Endothelial cell of hepatic sinusoid (primary cell): ENCODE results near the gene LTB.

Experiments
- in situ Hi-C: cut with HindIII; loops from 2 replicates; pipeline ENCODE4 v1.10.0; 2017; ENCODE audit warnings: low sequenced_read_pairs

Gene LTB

DNA sequence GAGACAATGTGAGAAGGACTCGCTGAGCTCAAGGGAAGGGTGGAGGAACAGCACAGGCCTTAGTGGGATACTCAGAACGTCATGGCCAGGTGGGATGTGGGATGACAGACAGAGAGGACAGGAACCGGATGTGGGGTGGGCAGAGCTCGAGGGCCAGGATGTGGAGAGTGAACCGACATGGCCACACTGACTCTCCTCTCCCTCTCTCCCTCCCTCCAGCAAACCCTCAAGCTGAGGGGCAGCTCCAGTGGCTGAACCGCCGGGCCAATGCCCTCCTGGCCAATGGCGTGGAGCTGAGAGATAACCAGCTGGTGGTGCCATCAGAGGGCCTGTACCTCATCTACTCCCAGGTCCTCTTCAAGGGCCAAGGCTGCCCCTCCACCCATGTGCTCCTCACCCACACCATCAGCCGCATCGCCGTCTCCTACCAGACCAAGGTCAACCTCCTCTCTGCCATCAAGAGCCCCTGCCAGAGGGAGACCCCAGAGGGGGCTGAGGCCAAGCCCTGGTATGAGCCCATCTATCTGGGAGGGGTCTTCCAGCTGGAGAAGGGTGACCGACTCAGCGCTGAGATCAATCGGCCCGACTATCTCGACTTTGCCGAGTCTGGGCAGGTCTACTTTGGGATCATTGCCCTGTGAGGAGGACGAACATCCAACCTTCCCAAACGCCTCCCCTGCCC lies 5.2 kb downstream of the LTB start:
- in situ Hi-C loops, result no loop called here

- in situ Hi-C loops, result no loop called here
Observed at GRCh38 chr6:31575952-31576685, 6.1 kb downstream of the LTB start.

- in situ Hi-C loops, result no loop called here
Observed at GRCh38 chr6:31575335-31575901, 6.8 kb downstream of the LTB start, which contains the start of gene TNF. Gene TNF, plus strand, starts transcription at chr6:31575565. Its CDS starts 177 bp downstream, at chr6:31575742.

DNA sequence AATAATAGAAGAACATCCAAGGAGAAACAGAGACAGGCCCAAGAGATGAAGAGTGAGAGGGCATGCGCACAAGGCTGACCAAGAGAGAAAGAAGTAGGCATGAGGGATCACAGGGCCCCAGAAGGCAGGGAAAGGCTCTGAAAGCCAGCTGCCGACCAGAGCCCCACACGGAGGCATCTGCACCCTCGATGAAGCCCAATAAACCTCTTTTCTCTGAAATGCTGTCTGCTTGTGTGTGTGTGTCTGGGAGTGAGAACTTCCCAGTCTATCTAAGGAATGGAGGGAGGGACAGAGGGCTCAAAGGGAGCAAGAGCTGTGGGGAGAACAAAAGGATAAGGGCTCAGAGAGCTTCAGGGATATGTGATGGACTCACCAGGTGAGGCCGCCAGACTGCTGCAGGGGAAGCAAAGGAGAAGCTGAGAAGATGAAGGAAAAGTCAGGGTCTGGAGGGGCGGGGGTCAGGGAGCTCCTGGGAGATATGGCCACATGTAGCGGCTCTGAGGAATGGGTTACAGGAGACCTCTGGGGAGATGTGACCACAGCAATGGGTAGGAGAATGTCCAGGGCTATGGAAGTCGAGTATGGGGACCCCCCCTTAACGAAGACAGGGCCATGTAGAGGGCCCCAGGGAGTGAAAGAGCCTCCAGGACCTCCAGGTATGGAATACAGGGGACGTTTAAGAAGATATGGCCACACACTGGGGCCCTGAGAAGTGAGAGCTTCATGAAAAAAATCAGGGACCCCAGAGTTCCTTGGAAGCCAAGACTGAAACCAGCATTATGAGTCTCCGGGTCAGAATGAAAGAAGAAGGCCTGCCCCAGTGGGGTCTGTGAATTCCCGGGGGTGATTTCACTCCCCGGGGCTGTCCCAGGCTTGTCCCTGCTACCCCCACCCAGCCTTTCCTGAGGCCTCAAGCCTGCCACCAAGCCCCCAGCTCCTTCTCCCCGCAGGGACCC lies 7.8 kb downstream of the LTB start:
- in situ Hi-C loops, result no loop called here

DNA sequence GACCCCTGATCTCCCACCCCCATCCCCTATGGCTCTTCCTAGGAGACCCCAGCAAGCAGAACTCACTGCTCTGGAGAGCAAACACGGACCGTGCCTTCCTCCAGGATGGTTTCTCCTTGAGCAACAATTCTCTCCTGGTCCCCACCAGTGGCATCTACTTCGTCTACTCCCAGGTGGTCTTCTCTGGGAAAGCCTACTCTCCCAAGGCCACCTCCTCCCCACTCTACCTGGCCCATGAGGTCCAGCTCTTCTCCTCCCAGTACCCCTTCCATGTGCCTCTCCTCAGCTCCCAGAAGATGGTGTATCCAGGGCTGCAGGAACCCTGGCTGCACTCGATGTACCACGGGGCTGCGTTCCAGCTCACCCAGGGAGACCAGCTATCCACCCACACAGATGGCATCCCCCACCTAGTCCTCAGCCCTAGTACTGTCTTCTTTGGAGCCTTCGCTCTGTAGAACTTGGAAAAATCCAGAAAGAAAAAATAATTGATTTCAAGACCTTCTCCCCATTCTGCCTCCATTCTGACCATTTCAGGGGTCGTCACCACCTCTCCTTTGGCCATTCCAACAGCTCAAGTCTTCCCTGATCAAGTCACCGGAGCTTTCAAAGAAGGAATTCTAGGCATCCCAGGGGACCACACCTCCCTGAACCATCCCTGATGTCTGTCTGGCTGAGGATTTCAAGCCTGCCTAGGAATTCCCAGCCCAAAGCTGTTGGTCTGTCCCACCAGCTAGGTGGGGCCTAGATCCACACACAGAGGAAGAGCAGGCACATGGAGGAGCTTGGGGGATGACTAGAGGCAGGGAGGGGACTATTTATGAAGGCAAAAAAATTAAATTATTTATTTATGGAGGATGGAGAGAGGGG lies 8.8 kb downstream of the LTB start:
- in situ Hi-C loops, result no loop called here

- in situ Hi-C loops, result no loop called here
Observed at GRCh38 chr6:31572041-31572911, 9.9 kb downstream of the LTB start, which contains the start of gene LTA. Gene LTA, plus strand, starts transcription at chr6:31572289. Its CDS starts 454 bp downstream, at chr6:31572743.

DNA sequence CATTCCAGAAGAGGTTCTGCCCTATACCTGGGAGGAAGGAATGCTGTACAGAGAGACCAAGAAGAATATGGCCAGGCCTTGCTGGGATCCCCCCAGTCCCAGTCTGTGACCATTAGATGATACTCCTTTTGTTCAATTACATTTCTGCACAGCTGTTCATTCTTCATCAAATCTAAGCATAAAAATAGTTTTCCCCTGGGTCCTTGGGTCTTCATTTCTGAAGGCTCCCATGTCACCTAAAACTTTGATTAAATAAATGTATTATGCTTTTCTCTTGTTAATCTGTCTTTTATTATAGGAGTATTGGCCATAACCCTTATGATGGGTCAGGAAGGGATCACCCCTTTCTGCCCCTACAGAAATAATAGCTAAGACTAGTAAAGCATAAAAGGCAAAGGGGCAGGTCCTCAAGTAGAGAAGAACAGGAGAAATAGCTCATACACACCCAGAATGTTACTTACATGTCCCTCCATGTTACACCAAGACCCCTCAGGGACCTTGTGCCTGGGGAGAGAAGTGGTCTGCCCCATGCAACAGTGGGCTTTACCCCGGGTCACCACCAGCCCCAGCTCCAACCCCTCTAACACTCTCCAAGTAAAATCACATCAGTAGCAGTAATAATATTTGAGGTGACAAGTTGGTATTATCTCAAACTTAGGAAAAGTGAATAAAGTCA lies 12.2 kb downstream of the LTB start:
- in situ Hi-C loops, result no loop called here

DNA sequence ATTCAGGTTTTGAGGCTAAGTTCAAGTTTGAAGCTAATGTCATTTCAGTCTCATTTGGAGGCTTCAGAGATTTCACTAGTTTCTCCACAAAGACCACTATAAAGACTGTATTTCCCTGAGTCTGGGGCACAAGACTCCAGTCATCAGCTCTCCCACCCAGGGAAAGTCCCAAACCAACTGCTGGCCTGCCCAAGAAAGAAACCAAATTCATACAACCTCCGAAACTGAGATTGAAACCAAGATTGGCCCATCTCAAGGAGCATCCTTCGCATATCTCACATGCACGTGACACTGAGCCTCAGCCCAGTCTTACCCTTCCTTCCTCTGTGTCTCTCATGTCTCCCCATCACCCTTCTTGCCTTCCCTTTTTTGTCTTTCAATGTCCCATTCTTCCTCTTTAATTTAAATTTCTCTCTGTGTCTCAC lies 13.7 kb downstream of the LTB start:
- in situ Hi-C loops, result no loop called here

- in situ Hi-C loops, result no loop called here
Observed at GRCh38 chr6:31567531-31568370, 14.5 kb downstream of the LTB start.

DNA sequence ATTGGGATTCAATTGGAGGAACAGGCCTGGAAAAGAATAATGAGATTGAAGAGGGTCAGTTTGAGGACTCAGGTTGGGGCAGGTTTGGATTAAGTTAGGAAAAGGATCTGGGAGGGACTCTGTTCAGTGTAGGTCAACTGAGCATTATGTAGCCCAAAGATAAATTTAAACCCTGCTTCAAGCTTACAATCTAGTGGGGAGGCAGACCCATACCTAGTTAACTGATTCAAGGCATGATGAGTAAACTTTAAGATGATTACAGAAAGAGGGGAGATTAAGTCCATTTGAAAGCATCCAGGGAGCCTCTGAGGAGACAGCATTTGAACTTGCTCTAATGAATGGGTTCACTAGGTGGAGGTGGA lies 21.5 kb downstream of the LTB start:
- in situ Hi-C loops, result no loop called here

- in situ Hi-C loops, result no loop called here
Observed at GRCh38 chr6:31559958-31560696, 22.1 kb downstream of the LTB start.

DNA sequence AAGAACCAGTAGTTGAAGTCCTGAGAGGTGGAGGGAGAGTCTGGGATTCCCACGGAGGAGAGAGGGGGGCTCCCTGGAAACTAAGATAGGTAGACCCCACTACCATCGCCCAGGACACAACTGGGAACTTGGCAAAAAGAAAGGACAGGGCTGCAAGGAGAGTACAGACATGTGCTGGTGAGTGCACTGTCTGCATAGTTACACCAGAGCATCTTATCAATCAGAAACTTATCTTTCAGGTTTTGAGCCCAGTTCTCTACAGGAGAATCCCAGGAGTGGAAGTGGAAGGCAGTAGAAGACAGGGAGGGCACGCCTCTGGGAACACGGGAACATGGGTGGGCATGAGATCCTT lies 22.6 kb downstream of the LTB start:
- in situ Hi-C loops, result no loop called here

GRCh38 chr6:31558631-31559500 lies 23.4 kb downstream of the LTB start:
- in situ Hi-C loops, result no loop called here

DNA sequence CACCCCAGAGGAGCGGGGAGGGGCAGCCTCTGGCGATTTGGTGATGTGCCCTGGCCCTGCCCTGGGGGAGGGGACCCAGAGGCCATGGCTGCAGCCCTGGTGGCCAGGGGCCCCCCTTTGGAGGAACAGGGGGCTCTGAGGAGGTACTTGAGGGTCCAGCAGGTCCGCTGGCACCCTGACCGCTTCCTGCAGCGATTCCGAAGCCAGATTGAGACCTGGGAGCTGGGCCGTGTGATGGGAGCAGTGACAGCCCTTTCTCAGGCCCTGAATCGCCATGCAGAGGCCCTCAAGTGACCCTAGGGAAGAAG lies 24.0 kb downstream of the LTB start:
- in situ Hi-C loops, result no loop called here

DNA sequence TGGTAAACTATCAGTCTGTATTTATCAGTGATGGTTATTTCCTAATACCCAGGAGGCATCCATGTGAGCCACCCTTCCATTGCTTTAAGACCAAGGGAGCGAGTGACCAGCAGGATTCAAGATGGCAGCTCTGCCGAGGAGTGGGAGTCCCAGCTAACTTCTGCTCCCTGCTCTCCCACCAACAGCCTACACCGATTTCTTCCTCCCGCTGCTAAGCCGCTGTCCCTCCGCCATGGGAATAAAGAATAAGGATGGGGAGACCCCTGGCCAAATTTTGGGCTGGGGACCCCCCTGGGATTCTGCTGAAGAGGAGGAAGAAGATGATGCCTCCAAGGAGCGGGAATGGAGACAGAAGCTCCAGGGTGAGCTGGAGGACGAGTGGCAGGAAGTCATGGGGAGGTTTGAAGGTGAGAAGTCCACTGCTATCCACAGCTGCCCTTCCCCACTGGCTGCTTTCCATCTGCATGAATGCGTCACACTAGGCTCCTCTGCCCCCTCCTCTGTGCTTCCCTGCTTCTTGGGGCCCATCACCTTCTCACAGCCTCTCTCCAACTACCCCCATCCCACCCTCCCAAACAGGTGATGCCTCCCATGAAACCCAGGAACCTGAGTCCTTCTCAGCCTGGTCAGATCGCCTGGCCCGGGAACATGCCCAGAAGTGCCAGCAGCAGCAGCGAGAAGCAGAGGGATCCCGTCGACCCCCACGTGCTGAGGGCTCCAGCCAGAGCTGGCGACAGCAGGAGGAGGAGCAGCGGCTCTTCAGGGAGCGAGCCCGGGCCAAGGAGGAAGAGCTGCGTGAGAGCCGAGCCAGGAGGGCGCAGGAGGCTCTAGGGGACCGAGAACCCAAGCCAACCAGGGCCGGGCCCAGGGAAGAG lies 24.5 kb downstream of the LTB start:
- in situ Hi-C loops, result no loop called here
